Muscle layer of duodenum (tissue), 2 donors: ENCODE data around the gene GPR4.
A peak's percentile ranks its signal among the peaks of the same experiment; 100 is the strongest.
"Not testable (repeated sequence)": the region's sequence is repeated elsewhere in the genome, so short reads cannot be mapped to it uniquely, and the experiment has no call there.

Experiments used
- H3K27ac ChIP-seq: one replicate; pipeline ENCODE4 v1.7.0; 2013; ENCODE audit warnings: mild to moderate bottlenecking, low read length
- H3K27me3 ChIP-seq: one replicate; pipeline ENCODE4 v1.7.0; 2013; ENCODE audit warnings: low read depth, mild to moderate bottlenecking, control low read depth, low read length
- H3K36me3 ChIP-seq, 2 donors: one replicate each; pipeline ENCODE4 v1.7.0; 2013; ENCODE audit warnings: low read length in 2 of 2, control low read depth in 1 of 2, mild to moderate bottlenecking in 1 of 2; ENCODE audit not compliant: insufficient read depth in 2 of 2, control insufficient read depth in 1 of 2
- H3K4me1 ChIP-seq, 2 donors: one replicate each; pipeline ENCODE4 v1.7.0; 2013; ENCODE audit warnings: low read length in 2 of 2, mild to moderate bottlenecking in 2 of 2, control low read depth in 1 of 2, moderate library complexity in 1 of 2; ENCODE audit not compliant: insufficient read depth in 2 of 2, control insufficient read depth in 1 of 2
- H3K4me3 ChIP-seq, 2 donors: one replicate each; pipeline ENCODE4 v1.7.0; 2013; ENCODE audit warnings: low read length in 2 of 2, low read depth in 1 of 2, mild to moderate bottlenecking in 1 of 2
- H3K9me3 ChIP-seq, 2 donors: one replicate each; pipeline ENCODE4 v1.7.0; 2013; ENCODE audit warnings: low read length in 2 of 2, control low read depth in 1 of 2, mild to moderate bottlenecking in 1 of 2; ENCODE audit not compliant: control insufficient read depth in 1 of 2
- donor health status: healthy.

Gene GPR4

GRCh38 chr19:45638930-45639729 is 37.1 kb upstream of the GPR4 start, which contains the start of gene EML2:
EML2 (minus strand) TSS chr19:45639397; CDS start chr19:45639376, 21 bp downstream.
- peak within 1 kb of the TSS; percentile 78 to 83 for H3K4me3 ChIP-seq
- no peaks in the 10 kb centered on the region for H3K9me3 ChIP-seq
- H3K27ac ChIP-seq, result peak within 1 kb of the TSS; percentile 23
- peaks cover 5% of the 10 kb centered on the region for H3K27me3 ChIP-seq
- H3K4me1 ChIP-seq, result peaks cover 4 to 39% of the 10 kb centered on the region in 2 donors
- H3K36me3 ChIP-seq, result no peaks in the 10 kb centered on the region

GRCh38 chr19:45637890-45638667 is 36.1 kb upstream of the GPR4 start:
- H3K27ac ChIP-seq, result no peak overlapping the region
- H3K4me1 ChIP-seq, result peaks cover 4 to 32% of the 10 kb centered on the region in 2 donors
- H3K27me3 ChIP-seq, result no peaks in the 10 kb centered on the region
- no peaks in the 10 kb centered on the region for H3K9me3 ChIP-seq
- no peaks in the 10 kb centered on the region for H3K36me3 ChIP-seq
- H3K4me3 ChIP-seq, result peak overlapping the region; percentile 78 to 83

GRCh38 chr19:45636902-45637301 is 34.9 kb upstream of the GPR4 start:
- H3K27me3 ChIP-seq, result no peaks in the 10 kb centered on the region
- H3K9me3 ChIP-seq, result no peaks in the 10 kb centered on the region
- H3K36me3 ChIP-seq, result no peaks in the 10 kb centered on the region
- H3K4me3 ChIP-seq, result no peak overlapping the region
- no peak overlapping the region for H3K27ac ChIP-seq
- peaks cover 4 to 23% of the 10 kb centered on the region in 2 donors for H3K4me1 ChIP-seq

GRCh38 chr19:45636275-45636674 is 34.3 kb upstream of the GPR4 start:
- Histone ChIP-seq H3K4me3 (no peak overlapping the region), H3K4me1 (peaks cover 4 to 16% of the 10 kb centered on the region in 2 donors), H3K36me3 (no peaks in the 10 kb centered on the region), H3K27ac (no peak overlapping the region), H3K9me3 (no peaks in the 10 kb centered on the region), H3K27me3 (no peaks in the 10 kb centered on the region)

GRCh38 chr19:45632468-45633196 is 30.6 kb upstream of the GPR4 start:
- no peaks in the 10 kb centered on the region for H3K4me1 ChIP-seq
- H3K4me3 ChIP-seq, result no peak overlapping the region
- no peaks in the 10 kb centered on the region for H3K9me3 ChIP-seq
- H3K36me3 ChIP-seq, result peaks cover 0 to 14% of the 10 kb centered on the region in 2 donors
- H3K27ac ChIP-seq, result no peak overlapping the region
- no peaks in the 10 kb centered on the region for H3K27me3 ChIP-seq

GRCh38 chr19:45630463-45630862 is 28.5 kb upstream of the GPR4 start:
- Histone ChIP-seq H3K4me1 (no peaks in the 10 kb centered on the region), H3K27me3 (no peaks in the 10 kb centered on the region), H3K27ac (no peak overlapping the region), H3K4me3 (no peak overlapping the region), H3K9me3 (no peaks in the 10 kb centered on the region), H3K36me3 (peaks cover 0 to 22% of the 10 kb centered on the region in 2 donors)

- H3K9me3 ChIP-seq, result no peaks in the 10 kb centered on the region
- H3K4me3 ChIP-seq, result no peak overlapping the region
- no peaks in the 10 kb centered on the region for H3K27me3 ChIP-seq
- peaks cover 0 to 23% of the 10 kb centered on the region in 2 donors for H3K36me3 ChIP-seq
- no peaks in the 10 kb centered on the region for H3K4me1 ChIP-seq
- no peak overlapping the region for H3K27ac ChIP-seq
Observed at GRCh38 chr19:45629704-45630103, 27.7 kb upstream of the GPR4 start.

- H3K27me3 ChIP-seq, H3K27ac ChIP-seq, H3K4me1 ChIP-seq, H3K9me3 ChIP-seq, H3K4me3 ChIP-seq: not testable (repeated sequence)
- H3K36me3 ChIP-seq, result peaks cover 0 to 25% of the 10 kb centered on the region in 2 donors
Observed at GRCh38 chr19:45628219-45628618, 26.2 kb upstream of the GPR4 start.

- H3K9me3 ChIP-seq, result no peaks in the 10 kb centered on the region
- H3K27me3 ChIP-seq, result no peaks in the 10 kb centered on the region
- H3K36me3 ChIP-seq, result peaks cover 1 to 43% of the 10 kb centered on the region in 2 donors
- no peak overlapping the region for H3K4me3 ChIP-seq
- no peak overlapping the region for H3K27ac ChIP-seq
- no peaks in the 10 kb centered on the region for H3K4me1 ChIP-seq
Observed at GRCh38 chr19:45623984-45624383, 22.0 kb upstream of the GPR4 start.

- Histone ChIP-seq H3K36me3 (peaks cover 4 to 37% of the 10 kb centered on the region in 2 donors), H3K9me3 (no peaks in the 10 kb centered on the region), H3K27me3 (no peaks in the 10 kb centered on the region), H3K4me3 (no peak overlapping the region), H3K4me1 (no peaks in the 10 kb centered on the region), H3K27ac (no peak overlapping the region)
Observed at GRCh38 chr19:45621976-45622503, 20.0 kb upstream of the GPR4 start.

GRCh38 chr19:45621389-45621788 is 19.4 kb upstream of the GPR4 start:
- peaks cover 0 to 1% of the 10 kb centered on the region in 2 donors for H3K4me1 ChIP-seq
- no peaks in the 10 kb centered on the region for H3K9me3 ChIP-seq
- no peak overlapping the region for H3K27ac ChIP-seq
- no peaks in the 10 kb centered on the region for H3K27me3 ChIP-seq
- peaks cover 4 to 35% of the 10 kb centered on the region in 2 donors for H3K36me3 ChIP-seq
- H3K4me3 ChIP-seq, result no peak overlapping the region
